Measurements from ENCODE around the gene RAD51B.

GRCh38 chr14:68475802-68476201, 656.2 kb downstream of the RAD51B start:
- TF ChIP-seq, protein P1, sequence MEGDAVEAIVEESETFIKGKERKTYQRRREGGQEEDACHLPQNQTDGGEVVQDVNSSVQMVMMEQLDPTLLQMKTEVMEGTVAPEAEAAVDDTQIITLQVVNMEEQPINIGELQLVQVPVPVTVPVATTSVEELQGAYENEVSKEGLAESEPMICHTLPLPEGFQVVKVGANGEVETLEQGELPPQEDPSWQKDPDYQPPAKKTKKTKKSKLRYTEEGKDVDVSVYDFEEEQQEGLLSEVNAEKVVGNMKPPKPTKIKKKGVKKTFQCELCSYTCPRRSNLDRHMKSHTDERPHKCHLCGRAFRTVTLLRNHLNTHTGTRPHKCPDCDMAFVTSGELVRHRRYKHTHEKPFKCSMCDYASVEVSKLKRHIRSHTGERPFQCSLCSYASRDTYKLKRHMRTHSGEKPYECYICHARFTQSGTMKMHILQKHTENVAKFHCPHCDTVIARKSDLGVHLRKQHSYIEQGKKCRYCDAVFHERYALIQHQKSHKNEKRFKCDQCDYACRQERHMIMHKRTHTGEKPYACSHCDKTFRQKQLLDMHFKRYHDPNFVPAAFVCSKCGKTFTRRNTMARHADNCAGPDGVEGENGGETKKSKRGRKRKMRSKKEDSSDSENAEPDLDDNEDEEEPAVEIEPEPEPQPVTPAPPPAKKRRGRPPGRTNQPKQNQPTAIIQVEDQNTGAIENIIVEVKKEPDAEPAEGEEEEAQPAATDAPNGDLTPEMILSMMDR (conservative IDR thresholded peaks at IDR 0.05 in 1 of 2, IDR thresholded peaks at IDR 0.05 in 1 of 2; ENCODE audit: low read depth in 1 of 2, low read length in 2 of 2), result no peak
- no peak for TF ChIP-seq EZH2 (IDR thresholded peaks at IDR 0.05; ENCODE audit: low read length, missing control alignments)
